ENCODE results near the gene CERS6.

DNA sequence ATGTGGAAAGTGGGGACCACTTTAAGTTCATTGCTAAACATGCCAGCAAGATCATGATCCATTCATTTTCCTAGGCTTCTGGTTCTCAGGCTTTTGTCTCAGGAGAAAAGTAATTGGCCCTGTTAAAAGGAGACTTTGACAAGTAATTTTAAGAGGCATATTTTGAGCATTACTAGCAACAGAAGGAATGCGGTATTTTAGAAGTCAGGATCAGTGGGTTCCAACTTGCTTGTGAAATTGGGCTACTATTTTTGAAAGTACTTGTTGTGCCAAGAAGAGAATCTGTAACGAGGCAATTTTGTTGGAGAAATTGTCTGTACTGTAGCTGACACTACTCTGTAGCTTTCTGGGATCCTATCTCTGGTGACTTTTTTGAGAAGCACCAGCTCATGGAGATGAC lies 59.4 kb downstream of the CERS6 start:
- TF ChIP-seq ZNF70 (CRISPR knock-in tag; IDR thresholded peaks at IDR 0.05) = no peak
- TF ChIP-seq ZFP30 (CRISPR knock-in tag; IDR thresholded peaks at IDR 0.05) = no peak
- no peak for TF ChIP-seq GLIS3 (CRISPR knock-in tag; IDR thresholded peaks at IDR 0.05)
- TF ChIP-seq, protein P1, sequence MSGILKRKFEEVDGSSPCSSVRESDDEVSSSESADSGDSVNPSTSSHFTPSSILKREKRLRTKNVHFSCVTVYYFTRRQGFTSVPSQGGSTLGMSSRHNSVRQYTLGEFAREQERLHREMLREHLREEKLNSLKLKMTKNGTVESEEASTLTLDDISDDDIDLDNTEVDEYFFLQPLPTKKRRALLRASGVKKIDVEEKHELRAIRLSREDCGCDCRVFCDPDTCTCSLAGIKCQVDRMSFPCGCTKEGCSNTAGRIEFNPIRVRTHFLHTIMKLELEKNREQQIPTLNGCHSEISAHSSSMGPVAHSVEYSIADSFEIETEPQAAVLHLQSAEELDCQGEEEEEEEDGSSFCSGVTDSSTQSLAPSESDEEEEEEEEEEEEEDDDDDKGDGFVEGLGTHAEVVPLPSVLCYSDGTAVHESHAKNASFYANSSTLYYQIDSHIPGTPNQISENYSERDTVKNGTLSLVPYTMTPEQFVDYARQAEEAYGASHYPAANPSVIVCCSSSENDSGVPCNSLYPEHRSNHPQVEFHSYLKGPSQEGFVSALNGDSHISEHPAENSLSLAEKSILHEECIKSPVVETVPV (CRISPR knock-in tag; IDR thresholded peaks at IDR 0.05) = no peak
- TF ChIP-seq, protein P2, sequence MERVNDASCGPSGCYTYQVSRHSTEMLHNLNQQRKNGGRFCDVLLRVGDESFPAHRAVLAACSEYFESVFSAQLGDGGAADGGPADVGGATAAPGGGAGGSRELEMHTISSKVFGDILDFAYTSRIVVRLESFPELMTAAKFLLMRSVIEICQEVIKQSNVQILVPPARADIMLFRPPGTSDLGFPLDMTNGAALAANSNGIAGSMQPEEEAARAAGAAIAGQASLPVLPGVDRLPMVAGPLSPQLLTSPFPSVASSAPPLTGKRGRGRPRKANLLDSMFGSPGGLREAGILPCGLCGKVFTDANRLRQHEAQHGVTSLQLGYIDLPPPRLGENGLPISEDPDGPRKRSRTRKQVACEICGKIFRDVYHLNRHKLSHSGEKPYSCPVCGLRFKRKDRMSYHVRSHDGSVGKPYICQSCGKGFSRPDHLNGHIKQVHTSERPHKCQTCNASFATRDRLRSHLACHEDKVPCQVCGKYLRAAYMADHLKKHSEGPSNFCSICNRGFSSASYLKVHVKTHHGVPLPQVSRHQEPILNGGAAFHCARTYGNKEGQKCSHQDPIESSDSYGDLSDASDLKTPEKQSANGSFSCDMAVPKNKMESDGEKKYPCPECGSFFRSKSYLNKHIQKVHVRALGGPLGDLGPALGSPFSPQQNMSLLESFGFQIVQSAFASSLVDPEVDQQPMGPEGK (CRISPR knock-in tag; IDR thresholded peaks at IDR 0.05; ENCODE audit: borderline replicate concordance) = no peak
- no peak for TF ChIP-seq BACH2 (CRISPR knock-in tag; IDR thresholded peaks at IDR 0.05; ENCODE audit: borderline replicate concordance)
- TF ChIP-seq OSR1 (CRISPR knock-in tag; IDR thresholded peaks at IDR 0.05) = no peak
- TF ChIP-seq, protein P3, sequence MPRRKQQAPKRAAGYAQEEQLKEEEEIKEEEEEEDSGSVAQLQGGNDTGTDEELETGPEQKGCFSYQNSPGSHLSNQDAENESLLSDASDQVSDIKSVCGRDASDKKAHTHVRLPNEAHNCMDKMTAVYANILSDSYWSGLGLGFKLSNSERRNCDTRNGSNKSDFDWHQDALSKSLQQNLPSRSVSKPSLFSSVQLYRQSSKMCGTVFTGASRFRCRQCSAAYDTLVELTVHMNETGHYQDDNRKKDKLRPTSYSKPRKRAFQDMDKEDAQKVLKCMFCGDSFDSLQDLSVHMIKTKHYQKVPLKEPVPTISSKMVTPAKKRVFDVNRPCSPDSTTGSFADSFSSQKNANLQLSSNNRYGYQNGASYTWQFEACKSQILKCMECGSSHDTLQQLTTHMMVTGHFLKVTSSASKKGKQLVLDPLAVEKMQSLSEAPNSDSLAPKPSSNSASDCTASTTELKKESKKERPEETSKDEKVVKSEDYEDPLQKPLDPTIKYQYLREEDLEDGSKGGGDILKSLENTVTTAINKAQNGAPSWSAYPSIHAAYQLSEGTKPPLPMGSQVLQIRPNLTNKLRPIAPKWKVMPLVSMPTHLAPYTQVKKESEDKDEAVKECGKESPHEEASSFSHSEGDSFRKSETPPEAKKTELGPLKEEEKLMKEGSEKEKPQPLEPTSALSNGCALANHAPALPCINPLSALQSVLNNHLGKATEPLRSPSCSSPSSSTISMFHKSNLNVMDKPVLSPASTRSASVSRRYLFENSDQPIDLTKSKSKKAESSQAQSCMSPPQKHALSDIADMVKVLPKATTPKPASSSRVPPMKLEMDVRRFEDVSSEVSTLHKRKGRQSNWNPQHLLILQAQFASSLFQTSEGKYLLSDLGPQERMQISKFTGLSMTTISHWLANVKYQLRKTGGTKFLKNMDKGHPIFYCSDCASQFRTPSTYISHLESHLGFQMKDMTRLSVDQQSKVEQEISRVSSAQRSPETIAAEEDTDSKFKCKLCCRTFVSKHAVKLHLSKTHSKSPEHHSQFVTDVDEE (CRISPR knock-in tag; IDR thresholded peaks at IDR 0.05) = no peak
